ENCODE results near the gene STAT1. TPM values are rescaled to one million over a fixed set of nuclear protein-coding genes. Genes with fewer than 3 reads are reported as not detected.

Gene STAT1
- total RNA-seq, 1 donor from 2014 or later: 139 TPM

GRCh38 chr2:190986221-190986953 is 27.6 kb downstream of the STAT1 start:
- Mint-ChIP-seq H3K4me1 (ENCODE audit: low read depth) (peaks cover 53% of the 10 kb centered on the region), H3K27ac (peak overlapping the region; percentile 69), H3K27me3 (ENCODE audit: low read depth) (no peaks in the 10 kb centered on the region), H3K4me3 (ENCODE audit: low read depth) (no peak overlapping the region), H3K9me3 (no peaks in the 10 kb centered on the region), H3K36me3 (ENCODE audit: low read depth) (peaks cover 97% of the 10 kb centered on the region)
- intact Hi-C loops (cut with micrococcal nuclease): no loop called here
- no peak for DNase-seq (ENCODE audit: low spot score)

GRCh38 chr2:190984595-190984994 is 29.4 kb downstream of the STAT1 start:
- intact Hi-C loops (cut with micrococcal nuclease): loop anchor here (2.0 kb wide), 2 partner anchors 14 to 50 kb away; no protein-coding TSS in a partner anchor
- Mint-ChIP-seq H3K36me3 (ENCODE audit: low read depth) (peaks cover 97% of the 10 kb centered on the region), H3K27me3 (ENCODE audit: low read depth) (no peaks in the 10 kb centered on the region), H3K27ac (peak overlapping the region; percentile 69), H3K4me1 (ENCODE audit: low read depth) (peaks cover 61% of the 10 kb centered on the region), H3K9me3 (no peaks in the 10 kb centered on the region), H3K4me3 (ENCODE audit: low read depth) (no peak overlapping the region)
- no peak for DNase-seq (ENCODE audit: low spot score)

GRCh38 chr2:190982262-190983034 is 31.5 kb downstream of the STAT1 start:
- Mint-ChIP-seq H3K4me3 (ENCODE audit: low read depth) (no peak overlapping the region), H3K4me1 (ENCODE audit: low read depth) (peaks cover 71% of the 10 kb centered on the region), H3K27ac (peak overlapping the region; percentile 81), H3K9me3 (no peaks in the 10 kb centered on the region), H3K36me3 (ENCODE audit: low read depth) (peaks cover 97% of the 10 kb centered on the region), H3K27me3 (ENCODE audit: low read depth) (no peaks in the 10 kb centered on the region)
- no peak for DNase-seq (ENCODE audit: low spot score)
- intact Hi-C loops (cut with micrococcal nuclease): no loop called here

GRCh38 chr2:190981733-190982132 is 32.2 kb downstream of the STAT1 start:
- Mint-ChIP-seq H3K27ac (peak overlapping the region; percentile 87), H3K27me3 (ENCODE audit: low read depth) (no peaks in the 10 kb centered on the region), H3K9me3 (no peaks in the 10 kb centered on the region), H3K4me1 (ENCODE audit: low read depth) (peaks cover 70% of the 10 kb centered on the region), H3K36me3 (ENCODE audit: low read depth) (peaks cover 96% of the 10 kb centered on the region), H3K4me3 (ENCODE audit: low read depth) (no peak overlapping the region)
- intact Hi-C loops (cut with micrococcal nuclease): no loop called here
- DNase-seq (ENCODE audit: low spot score): no peak

- H3K4me1 Mint-ChIP-seq (ENCODE audit: low read depth): peaks cover 72% of the 10 kb centered on the region
Observed at GRCh38 chr2:190981333-190981732, 32.6 kb downstream of the STAT1 start.

GRCh38 chr2:190980630-190981209 is 33.3 kb downstream of the STAT1 start:
- DNase-seq (ENCODE audit: low spot score): no peak
- no peaks in the 10 kb centered on the region for H3K9me3 Mint-ChIP-seq
- peaks cover 67% of the 10 kb centered on the region for H3K4me1 Mint-ChIP-seq (ENCODE audit: low read depth)
- peak overlapping the region; percentile 87 for H3K27ac Mint-ChIP-seq
- no peaks in the 10 kb centered on the region for H3K27me3 Mint-ChIP-seq (ENCODE audit: low read depth)
- intact Hi-C loops (cut with micrococcal nuclease): no loop called here
- H3K4me3 Mint-ChIP-seq (ENCODE audit: low read depth): no peak overlapping the region
- H3K36me3 Mint-ChIP-seq (ENCODE audit: low read depth): peaks cover 96% of the 10 kb centered on the region

More at GRCh38 chr2:190981333-190981732, 32.6 kb downstream of the STAT1 start:
- DNase-seq (ENCODE audit: low spot score): no peak
- H3K9me3 Mint-ChIP-seq: no peaks in the 10 kb centered on the region
- intact Hi-C loops (cut with micrococcal nuclease): no loop called here
- no peaks in the 10 kb centered on the region for H3K27me3 Mint-ChIP-seq (ENCODE audit: low read depth)
- peak overlapping the region; percentile 87 for H3K27ac Mint-ChIP-seq
- H3K4me3 Mint-ChIP-seq (ENCODE audit: low read depth): no peak overlapping the region
- peaks cover 96% of the 10 kb centered on the region for H3K36me3 Mint-ChIP-seq (ENCODE audit: low read depth)

- Mint-ChIP-seq H3K27me3 (ENCODE audit: low read depth) (no peaks in the 10 kb centered on the region), H3K9me3 (no peaks in the 10 kb centered on the region), H3K36me3 (ENCODE audit: low read depth) (peaks cover 96% of the 10 kb centered on the region), H3K4me3 (ENCODE audit: low read depth) (no peak overlapping the region), H3K4me1 (ENCODE audit: low read depth) (peaks cover 61% of the 10 kb centered on the region), H3K27ac (peak overlapping the region; percentile 87)
- DNase-seq (ENCODE audit: low spot score): no peak
- intact Hi-C loops (cut with micrococcal nuclease): no loop called here
Observed at GRCh38 chr2:190979906-190980629, 33.9 kb downstream of the STAT1 start.

GRCh38 chr2:190978389-190979053 is 35.5 kb downstream of the STAT1 start:
- Mint-ChIP-seq H3K27ac (peak overlapping the region; percentile 60), H3K4me1 (ENCODE audit: low read depth) (peaks cover 52% of the 10 kb centered on the region), H3K9me3 (no peaks in the 10 kb centered on the region), H3K36me3 (ENCODE audit: low read depth) (peaks cover 96% of the 10 kb centered on the region), H3K27me3 (ENCODE audit: low read depth) (no peaks in the 10 kb centered on the region), H3K4me3 (ENCODE audit: low read depth) (no peak overlapping the region)
- intact Hi-C loops (cut with micrococcal nuclease): no loop called here
- no peak for DNase-seq (ENCODE audit: low spot score)

GRCh38 chr2:190977505-190977904 is 36.5 kb downstream of the STAT1 start:
- Mint-ChIP-seq H3K4me1 (ENCODE audit: low read depth) (peaks cover 48% of the 10 kb centered on the region), H3K36me3 (ENCODE audit: low read depth) (peaks cover 96% of the 10 kb centered on the region), H3K27me3 (ENCODE audit: low read depth) (no peaks in the 10 kb centered on the region), H3K4me3 (ENCODE audit: low read depth) (no peak overlapping the region), H3K9me3 (no peaks in the 10 kb centered on the region), H3K27ac (peak overlapping the region; percentile 60)
- intact Hi-C loops (cut with micrococcal nuclease): no loop called here
- DNase-seq (ENCODE audit: low spot score): no peak

GRCh38 chr2:190976521-190976920 is 37.5 kb downstream of the STAT1 start:
- DNase-seq (ENCODE audit: low spot score): no peak
- Mint-ChIP-seq H3K9me3 (no peaks in the 10 kb centered on the region), H3K27me3 (ENCODE audit: low read depth) (no peaks in the 10 kb centered on the region), H3K4me1 (ENCODE audit: low read depth) (peaks cover 40% of the 10 kb centered on the region), H3K27ac (peak overlapping the region; percentile 78), H3K36me3 (ENCODE audit: low read depth) (peaks cover 95% of the 10 kb centered on the region), H3K4me3 (ENCODE audit: low read depth) (no peak overlapping the region)
- intact Hi-C loops (cut with micrococcal nuclease): no loop called here

GRCh38 chr2:190974629-190975361 is 39.2 kb downstream of the STAT1 start:
- Mint-ChIP-seq H3K27ac (peak overlapping the region; percentile 33), H3K36me3 (ENCODE audit: low read depth) (peaks cover 95% of the 10 kb centered on the region), H3K27me3 (ENCODE audit: low read depth) (no peaks in the 10 kb centered on the region), H3K4me1 (ENCODE audit: low read depth) (peaks cover 41% of the 10 kb centered on the region), H3K4me3 (ENCODE audit: low read depth) (no peak overlapping the region), H3K9me3 (no peaks in the 10 kb centered on the region)
- DNase-seq (ENCODE audit: low spot score): no peak
- intact Hi-C loops (cut with micrococcal nuclease): no loop called here

All from activated T-helper 2 cell treated with anti-CD3 and anti-CD28 coated beads, Interferon-gamma antibody, Interleukin-2, Interleukin-4, amounts not matched to agents 10 μg/mL and 5 μg/mL and 100 μg/mL, durations not matched to agents 14 hours and 24 hours and 36 hours (primary cell).